Activated CD4-positive, alpha-beta T cell treated with anti-CD3 and anti-CD28 coated beads, Interleukin-2, amount 10 ng/mL, durations not matched to agents 7 days and 5 days (primary cell): ENCODE results near the gene TCHHL1. TPM values are rescaled to one million over a fixed set of nuclear protein-coding genes. Genes with fewer than 3 reads are reported as not detected.

ENCODE experiments used
- CTCF ChIA-PET: fragments of 350-600 bp; sonication (Branson Sonifier 250); formaldehyde crosslinking; loops from one replicate; lab custom pipeline; 2021; ENCODE audit warnings: antibody characterized with exemption; lab: Charles Lee
- POLR2A ChIA-PET: fragments of 350-600 bp; sonication (Branson Sonifier 250); formaldehyde crosslinking; loops from one replicate; lab custom pipeline; 2021; ENCODE audit warnings: antibody characterized with exemption; lab: Charles Lee
- DNase-seq: peaks from one replicate; pipeline ENCODE4 v3.0.0-alpha.2; 2020
- H3K27ac Mint-ChIP-seq: one replicate; pipeline ENCODE4 v1.8.0; 2021; ENCODE audit warnings: mild to moderate bottlenecking, moderate library complexity, mixed read lengths
- H3K27me3 Mint-ChIP-seq: one replicate; pipeline ENCODE4 v1.8.0; 2021; ENCODE audit warnings: mixed read lengths
- H3K36me3 Mint-ChIP-seq: one replicate; pipeline ENCODE4 v1.8.0; 2021; ENCODE audit warnings: low read depth, mixed read lengths
- H3K4me1 Mint-ChIP-seq: one replicate; pipeline ENCODE4 v1.8.0; 2021; ENCODE audit warnings: mixed read lengths
- H3K4me3 Mint-ChIP-seq: one replicate; pipeline ENCODE4 v1.8.0; 2021; ENCODE audit warnings: mild to moderate bottlenecking, moderate library complexity, mixed read lengths
- H3K9me3 Mint-ChIP-seq: one replicate; pipeline ENCODE4 v1.8.0; 2021; ENCODE audit warnings: mixed read lengths
- total RNA-seq, 2 experiments: library from RNA; stranded (reverse); gene quantifications; one replicate each; pipeline ENCODE4 v1.2.3, GENCODE V29; 2021

The TCHHL1 gene
- not detected for total RNA-seq

DNA sequence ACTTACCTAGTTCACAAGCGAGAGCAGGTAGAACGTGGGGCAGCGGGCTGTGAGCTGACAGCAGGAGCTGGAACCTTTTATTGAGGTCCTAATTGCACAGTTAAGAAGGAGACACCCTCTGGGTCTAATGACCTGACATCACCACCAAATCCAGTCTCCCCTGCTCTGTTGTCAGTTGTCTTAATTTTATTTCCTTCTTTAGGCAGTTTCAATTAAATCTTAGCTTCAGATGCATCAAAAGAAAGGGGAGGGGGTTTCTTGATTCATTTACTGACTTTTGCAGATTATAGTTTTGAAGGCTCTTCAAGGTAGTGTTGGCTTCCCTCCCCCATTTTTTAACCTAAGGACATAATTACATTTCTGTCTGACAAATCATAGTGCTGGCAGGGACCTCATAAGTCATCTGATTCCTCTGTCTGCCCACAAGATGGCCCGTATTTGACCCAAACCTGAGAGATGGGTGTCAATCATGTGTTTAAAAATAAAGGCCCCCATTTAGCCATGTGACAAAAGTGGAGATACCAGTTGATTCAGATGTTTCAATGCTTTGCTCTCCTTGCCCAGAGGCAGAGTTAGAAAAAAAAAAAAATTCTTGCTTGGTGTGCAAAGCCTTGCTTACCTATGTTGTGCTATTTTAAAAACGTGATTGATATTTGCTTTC, at the start of gene TCHHL1:
Gene TCHHL1, minus strand, starts transcription at position 51 of the 661 bp plus-strand sequence. CDS start 921 bp downstream, outside the sequence.
- Mint-ChIP-seq H3K4me1 (no peaks in the 10 kb centered on the region), H3K9me3 (peaks cover 8% of the 10 kb centered on the region), H3K27me3 (peaks cover 33% of the 10 kb centered on the region), H3K4me3 (no peak within 1 kb of the TSS), H3K36me3 (no peaks in the 10 kb centered on the region), H3K27ac (no peak within 1 kb of the TSS)
- ChIA-PET POLR2A (no interaction called here), CTCF (interaction anchor here (0.7 kb wide), 1 partner anchor 25 kb away, joined by 5 read pairs; no protein-coding TSS in a partner anchor)
- DNase-seq = no peak

- Mint-ChIP-seq H3K27me3 (peaks cover 65% of the 10 kb centered on the region), H3K36me3 (no peaks in the 10 kb centered on the region)
- CTCF ChIA-PET = interaction anchor here (0.9 kb wide), 1 partner anchor 25 kb away, joined by 3 read pairs; no protein-coding TSS in a partner anchor
Observed at GRCh38 chr1:152137215-152137614, 48.4 kb upstream of the TCHHL1 start.

GRCh38 chr1:152130186-152130585, 41.3 kb upstream of the TCHHL1 start:
- Mint-ChIP-seq H3K36me3 (no peaks in the 10 kb centered on the region), H3K27me3 (peaks cover 62% of the 10 kb centered on the region), H3K9me3 (no peaks in the 10 kb centered on the region), H3K4me1 (peaks cover 2% of the 10 kb centered on the region), H3K4me3 (no peak overlapping the region), H3K27ac (no peak overlapping the region)
- POLR2A ChIA-PET = no interaction called here
- DNase-seq = no peak
- CTCF ChIA-PET = interaction anchor here (1.1 kb wide), 1 partner anchor 22 kb away, joined by 5 read pairs; no protein-coding TSS in a partner anchor

More at GRCh38 chr1:152137215-152137614, 48.4 kb upstream of the TCHHL1 start:
- Mint-ChIP-seq H3K9me3 (no peaks in the 10 kb centered on the region), H3K4me1 (no peaks in the 10 kb centered on the region), H3K27ac (no peak overlapping the region), H3K4me3 (no peak overlapping the region)
- POLR2A ChIA-PET = no interaction called here
- no peak for DNase-seq

DNA sequence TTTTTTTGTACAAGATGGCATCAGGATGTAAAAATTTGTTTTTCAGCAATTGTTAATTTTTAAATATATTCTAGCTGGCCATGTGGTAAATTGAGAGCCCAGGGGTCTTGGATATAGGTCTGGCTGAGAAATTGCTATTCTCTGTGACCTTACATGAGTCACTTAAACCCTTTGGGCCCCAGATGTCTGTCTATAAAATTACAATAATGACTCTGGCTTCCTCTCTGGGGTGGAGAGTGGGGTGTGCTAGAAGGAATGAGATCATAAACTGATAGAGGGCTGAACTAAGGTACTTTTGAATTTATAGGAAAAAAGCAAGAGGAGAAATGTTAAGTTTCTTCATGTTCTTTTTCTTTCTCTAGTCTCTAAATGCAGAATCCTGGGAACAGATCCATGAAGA, 38.8 kb upstream of the TCHHL1 start:
- Mint-ChIP-seq H3K9me3 (no peaks in the 10 kb centered on the region), H3K27me3 (peaks cover 54% of the 10 kb centered on the region), H3K36me3 (no peaks in the 10 kb centered on the region), H3K27ac (no peak overlapping the region), H3K4me1 (peaks cover 2% of the 10 kb centered on the region), H3K4me3 (no peak overlapping the region)
- ChIA-PET POLR2A (interaction anchor here (0.7 kb wide), 1 partner anchor 53 kb away, joined by 3 read pairs; no protein-coding TSS in a partner anchor), CTCF (no interaction called here)
- DNase-seq = no peak

DNA sequence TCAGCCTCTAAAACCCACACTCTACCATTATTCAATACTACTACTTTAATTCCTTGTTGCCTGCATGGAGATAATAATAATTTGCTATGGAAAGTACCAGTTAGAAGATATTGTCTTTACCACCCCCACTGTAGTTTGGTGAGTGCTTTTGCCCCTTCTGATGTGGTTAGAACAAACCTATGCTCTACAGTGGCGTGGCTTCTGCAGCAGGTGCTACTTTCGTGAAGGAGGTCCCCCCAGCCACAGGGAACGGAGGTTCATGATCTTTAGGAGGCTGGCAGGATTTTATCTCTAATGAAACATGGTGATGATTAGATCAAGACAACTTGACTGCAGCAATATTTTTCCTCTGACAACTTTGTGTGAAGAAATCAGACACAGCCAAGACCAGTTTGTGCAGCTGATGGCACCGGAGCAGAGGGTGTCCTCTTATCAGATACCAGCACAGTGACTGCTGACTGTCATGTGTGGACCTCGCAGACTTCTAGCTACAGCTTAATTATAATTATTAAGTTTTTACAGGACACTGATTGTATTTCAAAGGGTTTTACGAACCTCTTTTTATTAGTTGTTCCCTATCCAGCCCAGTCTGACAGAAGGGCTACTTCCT, 37.1 kb upstream of the TCHHL1 start:
- CTCF ChIA-PET = no interaction called here
- Mint-ChIP-seq H3K4me1 (peaks cover 2% of the 10 kb centered on the region), H3K27ac (no peak overlapping the region), H3K4me3 (no peak overlapping the region), H3K27me3 (peaks cover 58% of the 10 kb centered on the region), H3K36me3 (no peaks in the 10 kb centered on the region), H3K9me3 (no peaks in the 10 kb centered on the region)
- no peak for DNase-seq
- POLR2A ChIA-PET = no interaction called here

DNA sequence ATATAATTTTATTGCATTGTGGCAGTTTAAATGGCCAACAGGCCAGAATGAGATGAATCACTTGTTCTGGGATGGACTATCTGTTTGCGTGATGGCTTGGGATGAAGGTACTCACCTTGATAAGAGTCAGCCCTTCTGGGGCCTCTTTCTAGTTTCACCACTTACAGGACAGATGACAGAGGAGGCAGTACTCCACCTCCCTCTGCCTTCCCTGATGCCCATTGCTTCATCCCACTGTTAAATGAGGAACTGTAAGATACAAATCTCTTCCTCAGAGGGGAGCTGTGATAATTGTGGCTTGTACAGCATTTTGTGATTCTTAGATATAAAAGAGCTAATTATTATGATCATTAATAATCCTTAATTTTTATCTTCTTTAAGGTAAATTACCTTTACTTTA, 30.1 kb upstream of the TCHHL1 start:
- H3K9me3 Mint-ChIP-seq = no peaks in the 10 kb centered on the region
- H3K27ac Mint-ChIP-seq = no peak overlapping the region
- no peaks in the 10 kb centered on the region for H3K4me1 Mint-ChIP-seq
- no peak for DNase-seq
- H3K36me3 Mint-ChIP-seq = peaks cover under 1% of the 10 kb centered on the region
- POLR2A ChIA-PET = no interaction called here
- no peak overlapping the region for H3K4me3 Mint-ChIP-seq
- H3K27me3 Mint-ChIP-seq = peaks cover 59% of the 10 kb centered on the region
- CTCF ChIA-PET = interaction anchor here (0.6 to 1.2 kb wide), 3 partner anchors 10 to 566 kb away, joined by 3 read pairs; no protein-coding TSS in a partner anchor

- H3K36me3 Mint-ChIP-seq = peaks cover 3% of the 10 kb centered on the region
- H3K27ac Mint-ChIP-seq = no peak within 1 kb of the TSS
- H3K4me3 Mint-ChIP-seq = no peak within 1 kb of the TSS
- POLR2A ChIA-PET = no interaction called here
- no peaks in the 10 kb centered on the region for H3K9me3 Mint-ChIP-seq
- no peak for DNase-seq
- CTCF ChIA-PET = no interaction called here
- H3K27me3 Mint-ChIP-seq = peaks cover 41% of the 10 kb centered on the region
- H3K4me1 Mint-ChIP-seq = no peaks in the 10 kb centered on the region
Observed at GRCh38 chr1:152115344-152115743, 26.5 kb upstream of the TCHHL1 start, which contains the start of gene TCHH. Gene TCHH (minus strand): TSS chr1:152115444. CDS start chr1:152114080, 1,364 bp downstream.

DNA sequence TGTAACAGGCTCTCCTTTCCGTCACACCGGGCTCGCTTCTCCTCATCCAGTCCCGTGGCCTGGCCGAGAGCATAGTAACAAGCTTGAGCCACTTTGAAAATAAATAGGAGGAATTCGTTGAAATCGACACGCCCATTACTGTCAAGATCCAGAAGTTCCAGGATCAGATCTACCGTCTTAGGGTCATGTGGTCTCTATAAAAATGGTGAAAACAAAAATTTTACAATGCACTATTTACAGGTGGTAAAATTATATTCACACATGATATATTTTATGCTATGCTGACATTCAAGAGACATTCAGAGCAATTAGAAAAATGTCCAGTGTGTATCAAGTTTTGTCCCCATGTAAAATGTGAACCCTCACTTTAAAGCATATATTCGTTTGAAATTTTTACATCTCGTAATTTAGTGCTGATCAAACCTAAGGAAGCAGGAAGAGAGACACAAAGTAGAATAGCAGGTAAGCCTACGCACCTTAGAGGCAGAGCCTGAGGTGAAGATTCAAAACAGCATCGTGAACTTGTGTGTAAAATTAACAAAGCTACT, 24.1 kb upstream of the TCHHL1 start:
- no peak overlapping the region for H3K4me3 Mint-ChIP-seq
- peaks cover 3% of the 10 kb centered on the region for H3K36me3 Mint-ChIP-seq
- DNase-seq = no peak
- no peaks in the 10 kb centered on the region for H3K4me1 Mint-ChIP-seq
- peaks cover 21% of the 10 kb centered on the region for H3K27me3 Mint-ChIP-seq
- no peaks in the 10 kb centered on the region for H3K9me3 Mint-ChIP-seq
- POLR2A ChIA-PET = no interaction called here
- H3K27ac Mint-ChIP-seq = no peak overlapping the region
- CTCF ChIA-PET = no interaction called here

- H3K36me3 Mint-ChIP-seq = peaks cover 3% of the 10 kb centered on the region
- H3K27ac Mint-ChIP-seq = no peak overlapping the region
Observed at GRCh38 chr1:152112101-152112884, 23.4 kb upstream of the TCHHL1 start.

DNA sequence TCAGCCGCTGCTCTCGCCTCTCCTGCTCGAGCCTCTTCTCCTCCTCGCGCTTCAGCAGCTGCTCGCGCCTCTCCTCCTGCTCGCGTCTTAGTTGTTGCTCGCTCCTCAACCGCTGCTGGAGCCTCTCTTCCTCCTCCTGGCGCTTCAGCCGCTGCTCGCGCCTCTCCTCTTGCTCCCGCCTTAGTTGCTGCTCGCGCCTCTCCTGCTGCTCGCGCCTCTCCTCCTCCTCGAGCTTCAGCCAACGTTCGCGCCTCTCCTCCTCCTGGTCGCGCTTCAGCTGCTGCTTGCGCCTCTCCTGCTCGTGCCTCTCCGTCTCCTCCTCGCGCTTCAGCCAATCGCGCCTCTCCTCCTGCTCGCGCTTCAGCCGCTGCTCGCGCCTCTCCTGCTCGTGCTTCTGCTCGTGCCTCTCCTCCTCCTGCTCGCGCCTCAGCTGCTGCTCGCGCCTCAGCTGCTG, 22.7 kb upstream of the TCHHL1 start:
- peak; percentile 37 for DNase-seq
- CTCF ChIA-PET = interaction anchor here (0.7 to 2.1 kb wide), 7 partner anchors 13 to 77 kb away, joined by 3 to 8 read pairs (median 3); no protein-coding TSS in a partner anchor
- Mint-ChIP-seq H3K27me3 (peaks cover 11% of the 10 kb centered on the region), H3K9me3 (no peaks in the 10 kb centered on the region), H3K4me3 (no peak overlapping the region), H3K36me3 (peaks cover 3% of the 10 kb centered on the region), H3K27ac (no peak overlapping the region), H3K4me1 (no peaks in the 10 kb centered on the region)
- POLR2A ChIA-PET = interaction anchor here (0.6 kb wide), 1 partner anchor 55 kb away, joined by 3 read pairs; no protein-coding TSS in a partner anchor

More at GRCh38 chr1:152112101-152112884, 23.4 kb upstream of the TCHHL1 start:
- no peak for DNase-seq
- ChIA-PET POLR2A (interaction anchor here (0.6 kb wide), 1 partner anchor 55 kb away, joined by 3 read pairs; no protein-coding TSS in a partner anchor), CTCF (interaction anchor here (0.7 to 1.0 kb wide), 2 partner anchors 48 to 72 kb away, joined by 3 to 5 read pairs; no protein-coding TSS in a partner anchor)
- Mint-ChIP-seq H3K27me3 (peaks cover 18% of the 10 kb centered on the region), H3K4me3 (no peak overlapping the region), H3K4me1 (no peaks in the 10 kb centered on the region), H3K9me3 (no peaks in the 10 kb centered on the region)

GRCh38 chr1:152110860-152111514, 22.1 kb upstream of the TCHHL1 start:
- H3K36me3 Mint-ChIP-seq = peaks cover 3% of the 10 kb centered on the region
- H3K9me3 Mint-ChIP-seq = no peaks in the 10 kb centered on the region
- H3K4me1 Mint-ChIP-seq = no peaks in the 10 kb centered on the region
- peak; percentile 33 for DNase-seq
- ChIA-PET POLR2A (no interaction called here), CTCF (interaction anchor here (0.6 to 2.1 kb wide), 7 partner anchors 13 to 348 kb away, joined by 3 to 8 read pairs (median 4); no protein-coding TSS in a partner anchor)
- H3K27me3 Mint-ChIP-seq = peaks cover 10% of the 10 kb centered on the region
- no peak overlapping the region for H3K27ac Mint-ChIP-seq
- H3K4me3 Mint-ChIP-seq = no peak overlapping the region
